Aorta (tissue), 5 donors: Measurements from ENCODE around the gene OR51F2. TPM values are rescaled to one million over a fixed set of nuclear protein-coding genes. Genes with fewer than 3 reads are reported as not detected.
"Not testable (repeated sequence)": the region's sequence is repeated elsewhere in the genome, so short reads cannot be mapped to it uniquely, and the experiment has no call there.

Experiments used
- ATAC-seq: fragments of 200-7000 bp; cut with Tn5 transposase; one replicate; pipeline ENCODE4 v1.9.1; 2022; ENCODE audit warnings: moderate library complexity; ENCODE audit not compliant: low FRiP score
- DNase-seq, 2 donors: peaks; one replicate each; pipeline ENCODE4 v3.0.0-alpha.2; 2020
- H3K27ac ChIP-seq, 2 donors: one replicate each; pipeline ENCODE4 v1.5.1; 2013; ENCODE audit warnings: low read length in 2 of 2, mild to moderate bottlenecking in 2 of 2, moderate library complexity in 2 of 2, control low read depth in 1 of 2, inconsistent platforms in 1 of 2, low read depth in 1 of 2
- H3K27me3 ChIP-seq, 2 donors: one replicate each; pipeline ENCODE4 v1.6.1; 2013; ENCODE audit warnings: control low read depth in 1 of 2, low read length in 1 of 2, mild to moderate bottlenecking in 1 of 2, moderate library complexity in 1 of 2; ENCODE audit not compliant: insufficient read depth in 2 of 2, control insufficient read depth in 1 of 2
- H3K36me3 ChIP-seq, 2 donors: one replicate each; pipeline ENCODE4 v1.6.1; 2013; ENCODE audit warnings: control low read depth in 1 of 2, low read length in 1 of 2, mild to moderate bottlenecking in 1 of 2; ENCODE audit not compliant: insufficient read depth in 2 of 2, control insufficient read depth in 1 of 2
- H3K4me1 ChIP-seq, 2 donors: one replicate each; pipeline ENCODE4 v1.6.1; 2013; ENCODE audit warnings: low read length in 2 of 2, control low read depth in 1 of 2, mild to moderate bottlenecking in 1 of 2, moderate library complexity in 1 of 2; ENCODE audit not compliant: insufficient read depth in 2 of 2, control insufficient read depth in 1 of 2
- H3K4me3 ChIP-seq, 2 donors: one replicate each; pipeline ENCODE4 v1.5.1; 2013; ENCODE audit warnings: low read length in 2 of 2, control low read depth in 1 of 2, mild to moderate bottlenecking in 1 of 2
- H3K9me3 ChIP-seq: one replicate; pipeline ENCODE4 v1.6.1; 2013; ENCODE audit warnings: mild to moderate bottlenecking, low read length; ENCODE audit not compliant: control insufficient read depth
- WGBS, 2 donors: extraction: QIAGEN DNeasy Blood & Tissue Kit; methylation state at CpG; one replicate each; pipeline ENCODE4 v1.1.7; 2013; 5-methylcytosine and 5-hydroxymethylcytosine counted together
- intact Hi-C, 2 donors: fragments of 100-400 bp; cut with DNase I; formaldehyde crosslinking; loops; one replicate each; pipeline versions ENCODE4 v1.14.2 to v1.15.0; 2022
- polyA plus RNA-seq, 2 donors: library from polyadenylated mRNA; stranded (reverse); fragments of 200-250 nt; gene quantifications; one replicate each; pipeline ENCODE4 v1.2.3, GENCODE V29; 2013
- total RNA-seq, 2 donors: library from RNA; stranded (reverse); fragmentation: NEBNext Ultra II Directional; extraction: Animal tissue kit (Norgen Biotek cat#: 25700); gene quantifications; one replicate each; pipeline ENCODE4 v1.2.1, GENCODE V29; 2021
- donor health status: healthy with polysubstance abuse.
- donor health status: Bipolar disorder and iron deficiency.
- donor health status: DM: no; HTN: no; CAD: no.
- donor health status: DM: no; HTN: no; CAD: no.
- donor health status: DM: yes; HTN: yes; CAD: no.

OR51F2 gene
- total and polyA plus RNA-seq, 4 donors = 0.50 TPM; not detected in 3

DNA sequence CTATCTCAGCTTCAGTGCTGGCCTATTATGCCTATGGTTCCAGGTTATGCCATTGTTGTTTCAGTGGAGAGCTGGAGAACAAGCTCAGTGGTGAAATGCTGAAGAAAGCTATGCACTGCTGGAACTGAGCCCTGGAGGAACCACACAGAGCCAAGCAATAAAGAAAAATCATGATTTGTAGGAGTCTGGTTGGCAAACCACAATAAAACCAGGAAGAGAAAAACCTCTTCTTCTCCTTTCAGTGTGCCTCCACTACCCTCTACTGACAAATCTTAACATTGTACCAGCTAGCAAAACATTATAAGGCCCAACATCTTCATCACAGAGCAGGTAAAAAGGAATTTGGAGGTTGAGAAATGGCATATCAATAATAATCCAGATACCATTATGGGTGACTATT, 5.3 kb downstream of the OR51F2 start:
- Histone ChIP-seq H3K4me1 (no peaks in the 10 kb centered on the region), H3K36me3 (no peaks in the 10 kb centered on the region), H3K9me3 (no peaks in the 10 kb centered on the region), H3K27me3 (no peaks in the 10 kb centered on the region), H3K4me3 (no peak overlapping the region), H3K27ac (no peak overlapping the region)
- DNase-seq (no peak), ATAC-seq (no peak)
- intact Hi-C loops = loop anchor here in 1 of 2 donors (5.0 kb wide), 1 partner anchor 189 kb away; the partner anchor contains the start of gene OR51D1

- Histone ChIP-seq H3K27me3 (no peaks in the 10 kb centered on the region), H3K27ac (no peak overlapping the region), H3K4me1 (no peaks in the 10 kb centered on the region), H3K4me3 (no peak overlapping the region), H3K9me3 (no peaks in the 10 kb centered on the region), H3K36me3 (no peaks in the 10 kb centered on the region)
- no peak for DNase-seq
- ATAC-seq = no peak
- 55 to 85% methylated on average over 1 of the region's 1 CpG for WGBS, 2 donors
- intact Hi-C loops = no loop called here
Measured at GRCh38 chr11:4830346-4830745, 9.2 kb downstream of the OR51F2 start.

- DNase-seq (no peak), ATAC-seq (no peak)
- WGBS, 2 donors = 70 to 81% methylated on average over 2 of the region's 2 CpGs
- Histone ChIP-seq H3K27me3 (no peaks in the 10 kb centered on the region), H3K9me3 (no peaks in the 10 kb centered on the region), H3K4me1 (no peaks in the 10 kb centered on the region), H3K4me3 (no peak overlapping the region), H3K36me3 (no peaks in the 10 kb centered on the region), H3K27ac (no peak overlapping the region)
- intact Hi-C loops = no loop called here
Measured at GRCh38 chr11:4830909-4831308, 9.8 kb downstream of the OR51F2 start.

- Histone ChIP-seq H3K36me3 (no peaks in the 10 kb centered on the region), H3K9me3 (no peaks in the 10 kb centered on the region), H3K27me3 (no peaks in the 10 kb centered on the region), H3K4me3 (no peak overlapping the region), H3K27ac (no peak overlapping the region), H3K4me1 (no peaks in the 10 kb centered on the region)
- DNase-seq = no peak
- intact Hi-C loops = no loop called here
- 86 to 89% methylated on average over 2 of the region's 2 CpGs for WGBS, 2 donors
- no peak for ATAC-seq
Measured at GRCh38 chr11:4839851-4840549, 18.9 kb downstream of the OR51F2 start.

DNA sequence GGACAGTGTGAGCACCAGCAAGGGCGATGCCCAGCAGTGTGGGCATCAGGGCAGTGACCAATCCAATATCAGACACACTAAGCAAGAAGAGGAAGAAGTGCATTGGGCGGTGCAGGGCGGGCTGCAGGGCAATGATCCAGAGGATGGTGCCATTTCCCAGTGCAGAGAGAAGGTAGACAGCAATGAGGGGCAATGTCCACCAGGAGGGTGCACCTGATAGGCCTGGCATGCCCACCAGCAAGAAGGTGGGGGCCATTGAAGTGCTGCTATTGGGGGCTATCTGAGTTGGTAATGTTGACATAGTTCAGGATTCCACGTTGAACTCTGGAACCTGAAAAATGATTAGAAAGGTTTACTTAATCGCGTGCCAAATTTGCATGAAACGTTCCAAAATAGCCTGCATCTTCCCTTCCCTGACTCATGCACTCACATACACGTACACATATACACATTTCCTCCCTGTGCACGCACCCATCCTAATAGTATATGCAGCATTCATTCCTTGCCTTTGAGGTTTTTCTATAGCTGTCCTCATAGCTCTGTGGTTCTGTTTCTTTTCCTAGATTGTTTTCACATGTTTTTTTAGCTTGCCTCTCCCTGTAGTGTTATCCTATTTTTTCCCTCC, 27.9 kb downstream of the OR51F2 start, which contains the start of gene OR51S1:
TSS of gene OR51S1 (minus strand) at position 301 of the 625 bp plus-strand sequence. CDS start at position 301, 0 bp downstream.
- 60 to 68% methylated on average over 9 of the region's 9 CpGs for WGBS, 2 donors
- H3K4me1 ChIP-seq = no peaks in the 10 kb centered on the region
- no peaks in the 10 kb centered on the region for H3K36me3 ChIP-seq
- H3K9me3 ChIP-seq = no peaks in the 10 kb centered on the region
- intact Hi-C loops = no loop called here
- ATAC-seq (no peak), DNase-seq (no peak)
- no peaks in the 10 kb centered on the region for H3K27me3 ChIP-seq
- H3K4me3 ChIP-seq = no peak within 1 kb of the TSS
- no peak within 1 kb of the TSS for H3K27ac ChIP-seq

DNA sequence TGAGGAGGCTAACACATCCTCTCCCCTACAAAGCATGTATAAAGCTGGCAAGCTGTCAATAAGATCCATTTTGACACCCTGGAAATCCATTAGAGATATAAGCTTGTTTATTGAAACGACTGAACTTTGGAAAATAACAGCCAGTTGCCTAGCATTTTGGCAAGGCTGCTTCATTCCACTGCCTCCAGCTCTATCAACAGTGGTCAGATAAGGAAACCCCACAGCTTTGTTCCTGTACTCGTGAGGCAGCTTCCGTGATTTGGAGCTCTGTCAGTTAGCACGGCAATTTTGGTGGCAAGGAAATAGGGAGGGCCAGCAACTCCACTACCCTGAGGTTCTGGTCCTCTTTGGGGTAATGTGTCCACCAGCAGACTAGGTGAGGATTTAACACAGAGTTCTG, 29.9 kb downstream of the OR51F2 start:
- no peaks in the 10 kb centered on the region for H3K27me3 ChIP-seq
- intact Hi-C loops = no loop called here
- WGBS, 2 donors = 0 to 1% methylated on average over 4 of the region's 4 CpGs
- H3K36me3 ChIP-seq = no peaks in the 10 kb centered on the region
- peaks cover 1% of the 10 kb centered on the region for H3K9me3 ChIP-seq
- DNase-seq (no peak), ATAC-seq (no peak)
- no peak overlapping the region for H3K27ac ChIP-seq
- H3K4me3 ChIP-seq = no peak overlapping the region
- H3K4me1 ChIP-seq = no peaks in the 10 kb centered on the region

DNA sequence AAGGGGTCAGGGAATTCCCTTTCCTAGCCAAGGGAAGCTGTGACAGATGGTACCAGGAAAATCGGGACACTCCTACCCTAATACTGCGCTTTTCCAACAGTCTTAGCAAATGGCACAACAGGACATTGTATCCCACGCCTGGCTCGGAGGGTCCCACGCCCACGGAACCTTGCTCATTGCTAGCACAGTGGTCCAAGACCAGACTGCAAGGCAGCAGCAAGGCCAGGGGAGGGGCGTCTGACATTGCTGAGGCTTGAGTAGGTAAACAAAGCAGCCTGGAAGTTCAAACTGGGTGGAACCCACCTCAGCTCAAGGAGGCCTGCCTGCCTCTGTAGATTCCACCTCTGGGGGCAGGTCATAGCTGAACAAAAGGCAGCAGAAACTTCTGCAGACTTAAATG, 33.2 kb downstream of the OR51F2 start:
- intact Hi-C loops, H3K4me1 ChIP-seq, ATAC-seq, H3K4me3 ChIP-seq, H3K27me3 ChIP-seq, H3K9me3 ChIP-seq, H3K27ac ChIP-seq, DNase-seq, H3K36me3 ChIP-seq: not testable (repeated sequence)
- 88 to 90% methylated on average over 7 of the region's 7 CpGs for WGBS, 2 donors

DNA sequence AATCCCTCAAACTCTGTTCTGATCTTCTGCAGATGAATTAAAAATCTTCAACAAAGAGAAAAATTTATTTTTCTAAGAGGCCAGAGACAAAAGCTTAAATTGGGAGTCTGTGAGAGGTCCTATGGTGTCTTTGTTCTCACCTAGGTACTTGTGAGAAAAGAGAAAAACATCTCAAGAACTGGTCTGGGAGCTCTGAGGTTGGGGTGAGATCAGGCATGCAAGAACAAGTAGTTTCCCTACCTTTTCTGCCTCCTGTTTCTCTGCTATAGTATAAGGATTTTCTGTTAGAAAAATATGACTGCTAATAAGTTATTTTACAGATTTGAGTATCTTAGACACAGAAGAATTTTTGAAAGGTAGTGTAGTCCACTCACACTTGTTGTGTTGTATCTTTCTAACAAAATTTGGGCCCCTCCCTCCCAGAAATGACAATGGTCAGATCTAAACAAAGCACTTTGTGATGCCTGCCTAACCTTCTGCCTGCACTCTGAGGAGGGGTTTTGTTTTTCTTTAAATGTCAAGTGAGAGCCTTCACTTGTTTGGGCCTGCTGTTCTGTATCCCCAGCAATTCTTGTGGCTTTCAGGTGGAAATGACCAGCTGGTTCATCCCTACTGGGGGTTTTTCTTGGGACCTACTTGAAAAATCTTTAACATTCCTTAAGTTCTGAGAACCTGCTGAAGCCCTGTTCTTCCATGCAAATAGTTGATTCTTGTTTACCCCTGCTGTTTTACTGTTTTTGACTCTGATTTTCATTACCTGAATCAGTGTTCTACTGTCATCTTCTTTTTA, 41.5 kb downstream of the OR51F2 start:
- ATAC-seq = no peak
- H3K4me3 ChIP-seq = no peak overlapping the region
- no peaks in the 10 kb centered on the region for H3K36me3 ChIP-seq
- H3K27me3 ChIP-seq = no peaks in the 10 kb centered on the region
- H3K9me3 ChIP-seq = no peaks in the 10 kb centered on the region
- no peak overlapping the region for H3K27ac ChIP-seq
- H3K4me1 ChIP-seq = no peaks in the 10 kb centered on the region
- intact Hi-C loops = no loop called here
- DNase-seq = no peak
